Measurements from ENCODE around the gene EML6.
"Not testable (repeated sequence)": the region's sequence is repeated elsewhere in the genome, so short reads cannot be mapped to it uniquely, and the experiment has no call there.

EML6 gene

DNA sequence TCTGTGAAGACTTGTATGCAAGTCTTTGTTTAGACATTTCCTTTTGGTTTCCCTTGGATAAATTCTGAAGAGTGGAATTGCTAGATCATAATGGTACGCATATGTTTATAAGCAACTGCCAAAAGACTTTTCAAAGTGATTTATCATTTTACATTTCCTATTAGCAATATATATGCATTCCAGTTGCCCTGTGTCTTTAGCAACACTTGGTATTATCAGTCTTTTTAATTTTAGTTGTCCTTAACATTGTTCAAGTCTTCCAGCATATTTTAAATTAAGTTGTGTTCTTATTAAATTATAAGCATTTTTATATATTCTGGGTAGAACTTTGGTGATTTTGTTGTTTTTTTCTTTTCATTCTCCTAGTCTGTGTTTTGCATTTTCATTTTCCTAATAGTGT is 81.8 kb downstream of the EML6 start:
- no peak for DNase-seq (ENCODE audit: low read depth)

GRCh38 chr2:54806975-54807374 is 83.5 kb downstream of the EML6 start:
- no peak for DNase-seq (ENCODE audit: low read depth)

DNA sequence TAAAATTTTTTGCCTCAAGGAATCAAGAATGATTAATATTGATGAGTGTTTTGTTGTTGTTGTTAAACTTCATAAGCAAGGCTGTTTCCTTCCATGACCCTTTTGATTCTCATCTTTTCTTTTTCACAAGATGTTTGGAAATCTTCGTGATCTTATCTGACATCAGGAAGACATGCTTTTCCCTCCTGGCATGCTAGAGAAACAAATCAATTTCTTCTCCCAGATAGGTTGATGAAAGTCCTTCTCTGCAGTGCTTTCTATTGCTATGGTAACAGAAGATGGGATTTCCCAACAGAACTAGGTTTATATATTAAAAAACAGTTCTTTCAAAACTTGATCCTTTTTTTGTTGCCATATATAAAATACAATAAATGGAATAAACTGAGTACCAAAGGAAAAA is 85.2 kb downstream of the EML6 start:
- DNase-seq (ENCODE audit: low read depth), result no peak

DNA sequence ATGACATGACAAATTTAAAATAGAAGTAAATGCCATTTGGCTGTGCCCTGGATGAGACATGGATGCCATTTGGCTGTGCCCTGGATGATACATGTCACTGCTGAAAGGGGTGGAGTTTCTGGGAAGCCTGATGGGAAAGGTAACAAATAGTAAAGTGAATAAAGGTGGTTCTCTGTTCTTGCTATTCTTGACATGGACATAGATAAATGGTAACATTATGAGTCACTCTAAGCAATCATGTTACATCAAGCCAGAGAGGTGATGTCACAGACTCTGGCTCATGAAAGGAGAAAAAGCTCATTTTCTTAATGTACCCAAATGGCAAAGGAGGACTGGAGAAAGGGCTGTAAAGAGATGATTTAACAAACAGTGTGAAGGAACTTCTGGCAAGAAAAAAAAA is 86.4 kb downstream of the EML6 start:
- no peak for DNase-seq (ENCODE audit: low read depth)

DNA sequence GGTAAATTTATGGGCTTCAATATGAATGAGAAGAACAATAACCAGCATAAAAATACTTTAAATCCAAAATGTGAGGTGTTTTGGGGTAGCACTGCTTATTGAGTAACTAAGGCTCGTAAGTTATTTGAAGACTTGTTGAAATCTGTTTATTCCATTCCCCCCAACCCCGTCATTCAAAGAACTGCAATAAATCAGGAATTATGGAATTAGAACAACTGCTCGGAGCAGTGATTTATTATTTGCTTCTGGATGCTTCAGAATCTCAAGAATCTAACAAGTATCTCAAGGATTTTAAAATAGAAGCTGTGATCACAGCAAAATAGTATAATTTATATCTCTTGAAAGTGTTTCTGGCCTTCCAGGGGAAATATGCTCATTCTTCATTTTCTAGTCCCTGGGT is 86.8 kb downstream of the EML6 start:
- no peak for DNase-seq (ENCODE audit: low read depth)

DNA sequence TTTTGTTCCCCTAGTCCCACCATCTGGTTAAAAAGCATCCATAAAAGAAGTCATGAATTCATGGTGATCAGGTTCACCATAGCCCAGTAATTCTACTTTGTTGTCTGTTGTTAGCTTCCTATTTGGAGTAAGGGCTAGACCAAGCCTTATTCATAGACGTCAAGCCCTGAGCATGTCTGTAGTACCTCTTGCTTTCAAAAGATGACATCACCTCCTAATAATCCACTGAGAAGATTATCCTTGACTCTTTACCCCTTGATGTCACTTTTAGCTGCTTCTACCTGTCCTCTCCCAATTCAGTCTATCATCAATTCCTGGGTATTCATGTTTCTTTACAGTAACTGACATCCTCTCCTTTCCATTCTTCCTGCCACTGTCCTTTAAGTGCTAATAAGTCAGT is 90.1 kb downstream of the EML6 start:
- no peak for DNase-seq (ENCODE audit: low read depth)

GRCh38 chr2:54814389-54815147 is 91.1 kb downstream of the EML6 start:
- peak; percentile 8 for DNase-seq (ENCODE audit: low read depth)

GRCh38 chr2:54815148-54815539 is 91.7 kb downstream of the EML6 start:
- DNase-seq (ENCODE audit: low read depth), result no peak

DNA sequence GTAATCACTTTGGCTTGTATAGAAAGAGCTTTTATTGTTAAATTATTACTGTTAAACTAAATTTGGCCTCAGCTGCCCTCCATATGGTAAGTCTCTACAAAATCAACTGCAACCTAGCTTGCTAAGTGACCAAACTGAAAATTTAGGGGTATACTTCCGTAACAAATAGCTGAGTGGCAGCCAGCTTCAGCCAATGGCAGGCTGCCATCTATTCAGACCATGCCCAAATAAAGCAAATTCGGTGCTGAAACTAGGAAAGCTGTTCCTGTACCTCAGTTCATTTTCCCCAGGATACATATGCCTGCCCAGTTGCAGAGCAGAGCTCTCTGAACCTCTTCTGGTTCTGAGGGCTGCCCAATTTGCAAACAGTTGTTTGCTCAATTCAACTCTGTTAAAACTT is 94.8 kb downstream of the EML6 start:
- DNase-seq (ENCODE audit: low read depth), result no peak

GRCh38 chr2:54820558-54820957 is 97.1 kb downstream of the EML6 start:
- DNase-seq (ENCODE audit: low read depth), result no peak

DNA sequence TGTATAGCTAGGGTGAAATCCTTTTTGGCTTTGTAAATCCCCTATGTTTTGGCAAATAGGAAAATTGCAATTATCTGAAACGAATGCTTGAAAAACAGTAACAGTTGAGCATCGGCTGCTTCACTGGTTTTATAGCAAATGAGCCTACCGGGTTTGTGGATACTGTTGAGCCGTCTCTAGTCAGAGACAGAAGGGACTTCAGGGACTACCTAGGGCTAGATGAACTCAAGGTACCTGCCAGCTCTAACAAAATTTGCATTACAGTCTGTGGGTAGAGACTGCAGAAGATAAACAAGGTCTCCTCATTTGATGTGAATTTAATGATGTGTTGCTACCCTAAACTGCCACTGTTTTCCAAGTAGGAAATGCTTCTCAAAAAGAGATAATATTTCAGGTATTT is 101.1 kb downstream of the EML6 start:
- DNase-seq (ENCODE audit: low read depth), result no peak

- DNase-seq (ENCODE audit: low read depth), result no peak
These were observed 107.1 kb downstream of the EML6 start for GRCh38 chr2:54830546-54830945.

DNA sequence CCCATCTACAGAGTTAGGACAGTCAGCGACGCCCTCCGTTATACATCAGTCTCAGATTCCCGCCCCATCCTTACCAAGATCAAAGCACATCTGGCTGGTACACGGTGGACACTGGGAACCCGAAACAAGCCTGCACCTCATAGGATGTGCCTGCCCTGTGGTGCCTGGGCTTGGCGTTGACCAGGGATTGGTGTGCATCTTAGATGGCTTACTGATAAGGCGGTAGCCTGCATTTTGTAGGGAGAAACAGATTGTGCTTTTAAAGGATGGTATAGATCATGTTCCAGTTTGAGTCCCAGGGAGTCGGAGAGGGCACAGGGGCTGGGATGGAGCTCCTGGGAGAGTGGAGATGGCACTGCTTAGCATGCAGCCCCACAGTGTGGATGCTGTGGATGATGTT is 108.0 kb downstream of the EML6 start:
- no peak for DNase-seq (ENCODE audit: low read depth)

GRCh38 chr2:54834721-54835120 is 111.3 kb downstream of the EML6 start:
- no peak for DNase-seq (ENCODE audit: low read depth)

DNA sequence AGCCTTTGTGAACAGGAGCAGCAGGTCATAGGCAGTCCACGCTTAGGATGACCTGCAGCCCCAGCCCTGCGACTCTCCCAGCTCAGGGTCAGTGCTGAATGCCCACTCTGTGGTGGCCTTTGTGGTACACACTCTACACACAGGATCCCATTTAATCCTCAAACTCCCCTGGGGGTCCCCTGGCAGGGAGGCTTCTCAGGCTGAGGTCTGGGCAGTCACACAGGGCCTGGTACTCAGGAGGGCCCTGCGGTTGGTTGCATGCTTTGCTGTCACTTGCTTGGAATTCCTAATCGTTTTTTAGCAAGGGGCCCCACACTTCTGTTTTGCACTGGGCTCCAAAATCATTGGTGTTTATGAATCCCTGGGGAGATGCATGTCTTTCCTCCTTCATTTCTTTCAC is 113.0 kb downstream of the EML6 start:
- DNase-seq (ENCODE audit: low read depth), result no peak

- peak; percentile 38 for DNase-seq (ENCODE audit: low read depth)
These were observed 115.1 kb downstream of the EML6 start for GRCh38 chr2:54838585-54839035.

- DNase-seq (ENCODE audit: low read depth), result no peak
These were observed 116.2 kb downstream of the EML6 start for GRCh38 chr2:54839461-54840255.

DNA sequence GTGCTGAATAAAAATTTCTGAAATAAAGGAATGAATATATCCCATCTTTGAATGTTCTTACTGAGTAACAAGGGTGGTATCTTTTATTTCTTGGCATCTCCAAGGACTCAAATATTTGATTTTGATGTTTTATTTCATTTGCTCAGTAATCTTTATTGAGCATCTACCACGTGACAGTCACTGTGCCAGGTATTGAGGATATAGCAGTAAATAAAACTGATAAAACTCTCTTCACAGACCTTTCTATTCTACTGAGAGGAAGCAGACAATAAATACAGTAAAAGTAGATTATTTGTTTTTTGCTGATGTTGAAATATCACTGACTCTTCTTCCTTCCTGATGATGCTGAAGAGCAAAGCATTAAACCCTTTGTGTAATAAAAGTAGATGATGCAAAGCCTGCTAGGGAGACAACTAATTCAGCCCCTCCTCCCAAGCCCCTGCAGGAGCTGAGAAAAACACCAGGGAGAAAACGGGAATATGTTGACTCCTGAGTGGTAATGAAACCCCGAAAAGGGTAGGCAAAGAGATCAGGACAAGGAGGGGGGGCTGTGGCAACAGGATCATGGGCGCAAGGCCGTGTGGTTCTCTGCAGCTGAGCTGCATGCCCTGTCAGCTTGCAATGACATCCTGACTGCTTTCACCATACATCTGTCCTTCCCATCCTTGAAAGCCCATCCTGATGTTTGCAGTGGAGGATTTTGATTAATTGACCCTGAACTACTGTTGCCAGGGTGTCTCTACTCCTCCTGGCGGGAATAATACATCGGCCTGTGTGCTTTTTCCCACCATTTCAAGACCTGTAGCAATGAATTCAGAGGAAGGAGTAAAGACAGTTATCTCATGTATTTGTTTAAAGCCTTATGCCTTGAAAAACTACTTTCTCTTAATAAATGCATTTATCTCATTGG is 117.4 kb downstream of the EML6 start:
- no peak for DNase-seq (ENCODE audit: low read depth)

DNA sequence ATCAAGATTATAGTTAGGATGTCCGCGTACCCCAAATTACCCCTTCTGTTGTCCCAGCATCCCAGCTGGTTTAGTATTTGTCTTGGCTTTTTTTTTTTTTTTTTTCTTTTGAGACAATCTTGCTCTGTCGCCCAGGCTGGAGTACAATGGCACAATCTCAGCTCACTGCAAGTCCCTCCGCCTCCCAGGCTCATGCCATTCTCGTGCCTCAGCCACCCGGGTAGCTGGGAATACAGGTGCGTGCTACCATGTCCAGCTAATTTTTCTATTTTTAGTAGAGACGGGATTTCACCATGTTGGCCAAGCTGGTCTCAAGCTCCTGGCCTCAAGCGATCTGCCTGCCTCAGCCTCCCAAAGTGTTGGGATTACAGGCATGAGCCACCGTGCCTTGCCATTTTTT is 118.0 kb downstream of the EML6 start:
- not testable (repeated sequence) for DNase-seq (ENCODE audit: low read depth)

DNA sequence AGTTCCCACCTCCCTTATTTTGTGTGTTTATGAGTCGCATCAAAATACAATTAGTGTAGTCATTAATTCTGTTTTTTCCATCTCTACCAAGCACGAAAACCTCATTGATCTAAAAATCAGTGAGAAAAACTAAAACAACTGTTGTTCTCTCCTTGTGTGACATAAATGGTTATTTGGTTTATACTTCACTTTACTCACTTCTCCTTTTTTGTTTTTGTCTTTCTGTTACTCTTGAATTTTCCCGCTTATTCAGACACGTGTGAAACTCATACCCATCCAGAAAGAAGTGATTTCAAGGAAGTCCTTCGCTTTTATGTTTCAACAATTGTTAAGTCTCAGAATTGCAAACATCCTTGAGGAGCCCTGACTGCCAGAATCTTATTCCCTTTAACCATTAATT is 121.6 kb downstream of the EML6 start:
- no peak for DNase-seq (ENCODE audit: low read depth)

- DNase-seq (ENCODE audit: low read depth), result no peak
These were observed 122.1 kb downstream of the EML6 start for GRCh38 chr2:54845514-54845913.

All from CMK (cell line).